Esophagus mucosa (tissue), 1 donor: ENCODE results near the gene RAD51B. TPM values are rescaled to one million over a fixed set of nuclear protein-coding genes. Genes with fewer than 3 reads are reported as not detected.
A peak's percentile ranks its signal among the peaks of the same experiment; 100 is the strongest.

Source experiments
- ATAC-seq: fragments of 200-7000 bp; cut with Tn5 transposase; one replicate; pipeline ENCODE4 v1.9.1; 2020
- total RNA-seq: library from RNA; stranded (reverse); gene quantifications from one replicate; pipeline ENCODE4 v1.2.4, GENCODE V29; 2023
- donor health status: DM: yes; HTN: yes; CAD: no.

Gene RAD51B
- total RNA-seq, 1 donor from 2014 or later: 12.2 TPM

DNA sequence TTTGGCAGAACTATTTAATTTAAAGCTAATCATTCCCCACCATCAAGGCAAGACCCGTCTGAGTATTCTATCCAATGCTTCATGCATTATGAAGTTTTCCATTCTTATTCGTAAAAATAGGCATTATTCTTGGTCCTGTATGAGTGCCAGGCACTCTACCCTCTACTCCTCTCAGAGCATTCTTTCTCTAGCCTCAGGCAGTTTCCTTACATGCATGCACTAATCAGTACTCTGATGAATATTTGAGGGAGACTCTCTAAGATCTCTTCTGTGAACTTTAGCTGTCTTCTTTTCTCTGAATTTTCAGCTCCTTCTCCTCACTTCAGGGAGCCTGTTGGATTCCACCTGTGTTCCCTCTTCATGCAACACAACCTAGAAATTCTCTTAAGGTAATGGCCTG, 334.7 kb downstream of the RAD51B start:
- ATAC-seq: no peak

DNA sequence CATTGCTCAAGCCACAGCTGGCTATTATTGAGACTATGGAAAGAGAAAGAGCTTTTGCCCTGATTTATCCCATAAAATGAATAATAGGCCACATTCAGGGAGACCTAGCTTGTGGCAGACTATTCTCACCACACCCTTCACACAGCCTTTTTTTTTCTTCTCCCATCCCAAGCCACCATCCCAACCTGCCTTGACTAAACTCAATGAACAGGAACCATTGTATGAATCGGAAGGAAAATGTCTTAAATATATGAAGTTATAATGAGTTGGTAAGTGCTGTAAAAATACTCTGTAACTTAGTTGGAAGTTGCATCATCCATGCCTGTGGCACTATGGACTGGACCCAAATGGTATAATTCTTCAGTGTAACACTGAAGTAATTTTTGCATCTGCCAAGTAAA, 338.4 kb downstream of the RAD51B start:
- peak; percentile 49 for ATAC-seq

DNA sequence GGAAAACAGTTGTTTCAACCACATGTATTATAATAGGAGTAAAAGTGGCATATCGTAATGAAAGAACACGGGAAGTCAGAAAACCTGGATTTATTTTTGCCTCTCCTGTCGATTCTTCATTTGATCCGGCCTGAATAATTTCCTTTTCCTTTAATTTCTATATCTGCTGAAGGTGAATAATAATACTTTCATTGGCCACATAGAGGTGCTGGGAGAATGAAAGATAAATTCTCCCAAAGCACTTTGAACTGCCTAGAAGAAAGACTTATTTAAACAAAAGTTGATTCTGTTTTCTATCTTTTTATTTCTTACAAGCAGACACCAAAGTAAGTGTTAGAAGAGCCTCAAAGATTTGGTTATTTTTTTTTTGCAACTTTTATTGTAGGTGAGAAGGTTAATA, 339.1 kb downstream of the RAD51B start:
- no peak for ATAC-seq

DNA sequence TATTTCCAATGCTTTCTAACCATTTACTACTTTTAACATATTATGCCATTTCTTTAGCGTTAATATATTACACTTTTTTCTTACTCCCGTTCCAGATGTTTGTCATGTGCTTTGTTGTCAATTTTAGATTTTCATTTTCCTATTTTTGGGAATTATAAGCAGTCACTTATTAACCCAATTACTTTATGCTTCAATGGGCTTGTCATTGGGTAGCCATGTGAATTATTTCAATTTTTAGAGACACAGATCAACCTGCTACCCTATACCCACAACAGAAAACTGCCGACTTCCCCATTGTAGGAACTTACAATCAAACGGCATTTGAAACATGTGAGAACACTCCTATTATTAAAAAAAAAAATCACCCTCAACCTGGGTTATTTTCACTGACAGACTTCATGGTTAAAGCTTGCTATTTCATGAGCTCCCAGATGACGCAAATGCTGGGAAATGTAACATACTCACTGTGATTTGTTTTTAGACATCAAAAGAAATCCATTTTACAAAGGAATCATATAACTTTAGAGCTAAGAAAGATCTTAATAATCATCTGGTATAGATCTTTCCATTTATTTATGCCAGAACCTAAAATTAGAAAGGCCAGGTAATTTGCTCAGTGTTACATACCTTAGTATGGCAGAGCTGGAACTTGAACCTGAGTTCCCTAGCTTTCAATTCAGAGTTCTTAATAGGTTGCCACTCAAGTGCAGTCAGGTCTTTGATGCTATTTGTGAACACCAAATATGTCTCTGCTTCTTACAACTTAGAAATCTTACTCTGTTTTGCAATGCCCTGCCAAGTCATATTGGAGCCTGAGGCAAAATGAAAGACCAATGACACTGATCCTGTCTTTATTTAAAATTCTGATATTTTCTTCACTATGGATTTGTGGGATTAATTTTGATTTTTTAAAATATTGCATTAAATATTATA, 340.4 kb downstream of the RAD51B start:
- ATAC-seq: peak; percentile 58

DNA sequence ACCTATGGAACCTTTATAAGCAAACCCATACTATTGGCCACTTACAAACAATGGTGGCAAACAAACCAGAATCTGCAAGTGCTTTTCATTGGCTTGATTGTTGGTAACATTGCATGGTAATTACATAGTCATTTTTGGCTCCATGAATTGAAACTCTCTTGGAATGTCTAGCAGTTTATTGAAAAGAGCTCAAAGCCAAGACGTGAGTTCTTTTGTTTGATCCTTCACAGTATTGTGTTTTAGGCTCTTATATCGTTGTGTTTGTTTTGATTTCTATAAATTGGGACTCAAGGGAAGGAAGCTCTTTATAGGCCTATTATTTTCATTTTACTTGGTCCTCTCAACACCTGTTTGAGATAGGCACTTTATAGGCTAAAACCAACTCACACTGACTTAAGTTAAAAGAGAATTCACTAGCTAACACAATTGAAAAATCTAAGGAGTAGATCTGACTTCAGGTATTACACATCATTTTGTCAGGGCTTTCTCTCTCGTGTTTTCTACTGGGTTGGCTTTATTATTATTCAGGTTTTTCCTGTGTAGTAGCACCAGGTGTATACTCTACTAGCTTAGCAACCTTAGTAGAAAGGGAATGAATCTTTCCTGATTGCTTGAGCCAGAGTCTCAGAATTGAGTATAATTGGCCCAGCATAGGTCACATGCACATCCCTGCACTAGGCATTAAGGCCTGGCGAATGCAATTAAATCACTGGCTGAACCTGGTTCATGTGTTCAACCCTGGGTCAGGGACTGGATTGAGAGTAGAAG, 341.4 kb downstream of the RAD51B start:
- ATAC-seq: peak; percentile 91

DNA sequence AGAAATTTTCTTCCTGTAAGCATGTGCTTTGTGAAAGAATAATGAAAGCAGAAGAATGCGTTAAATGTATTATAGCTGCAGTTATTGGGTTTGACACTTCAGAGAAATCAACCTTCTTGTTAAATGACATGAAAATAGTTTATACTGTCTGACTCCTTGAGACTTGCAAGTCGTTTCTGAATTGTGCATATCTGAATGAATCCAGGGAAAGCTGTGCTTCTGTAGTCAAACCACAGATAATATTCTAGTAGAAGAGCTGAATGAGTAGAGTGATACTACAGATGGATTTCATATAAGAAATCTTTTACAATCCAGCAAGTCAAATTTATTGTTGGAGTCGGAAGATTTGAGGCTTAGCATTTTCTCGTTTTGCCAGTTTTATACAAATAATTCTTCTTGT, 343.3 kb downstream of the RAD51B start:
- ATAC-seq: no peak

DNA sequence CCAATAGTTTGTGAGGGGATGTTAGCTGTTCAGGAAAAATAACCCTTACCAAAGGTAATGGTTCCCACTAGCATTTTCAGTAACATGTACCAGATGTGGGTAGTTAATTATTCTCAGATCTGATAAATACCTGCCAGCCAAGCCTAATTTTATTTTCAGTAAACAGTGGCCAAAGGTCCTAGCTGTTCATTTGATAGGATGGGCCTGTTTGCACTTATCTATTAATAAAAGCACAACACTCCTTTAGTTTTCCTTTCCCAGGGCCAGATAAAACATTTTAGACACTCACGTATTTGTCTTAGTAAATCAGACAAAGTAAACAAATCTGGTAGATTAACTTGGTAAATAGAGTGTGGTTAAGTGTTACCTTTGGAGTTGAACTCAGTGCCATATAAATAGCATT, 345.1 kb downstream of the RAD51B start:
- ATAC-seq: no peak

DNA sequence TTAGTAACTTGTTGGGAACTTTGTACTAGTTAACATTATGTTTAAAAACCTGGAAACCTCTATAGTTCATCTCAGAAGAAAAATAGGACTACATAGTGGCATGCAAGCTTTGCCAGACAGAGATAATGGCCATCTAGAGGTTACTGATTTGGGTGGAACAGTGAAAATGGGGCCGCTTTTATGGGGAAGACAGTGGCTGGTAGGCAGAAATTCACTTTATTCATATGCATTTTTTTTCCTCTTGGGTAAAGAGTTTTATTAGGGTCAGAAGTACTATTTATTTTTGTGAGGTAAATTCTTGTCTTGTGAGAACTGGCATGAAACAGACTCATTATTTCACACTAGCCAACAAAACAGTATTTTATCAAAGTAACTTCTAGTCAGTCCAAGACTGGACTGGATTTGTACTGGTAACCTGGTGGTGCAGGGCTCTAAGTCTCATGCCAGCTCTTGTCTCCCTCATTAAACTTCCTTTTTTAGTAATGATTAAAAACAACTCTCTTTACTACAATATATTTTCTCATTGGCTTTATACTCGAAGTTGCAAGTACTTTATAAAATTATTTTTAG, 345.8 kb downstream of the RAD51B start:
- no peak for ATAC-seq

DNA sequence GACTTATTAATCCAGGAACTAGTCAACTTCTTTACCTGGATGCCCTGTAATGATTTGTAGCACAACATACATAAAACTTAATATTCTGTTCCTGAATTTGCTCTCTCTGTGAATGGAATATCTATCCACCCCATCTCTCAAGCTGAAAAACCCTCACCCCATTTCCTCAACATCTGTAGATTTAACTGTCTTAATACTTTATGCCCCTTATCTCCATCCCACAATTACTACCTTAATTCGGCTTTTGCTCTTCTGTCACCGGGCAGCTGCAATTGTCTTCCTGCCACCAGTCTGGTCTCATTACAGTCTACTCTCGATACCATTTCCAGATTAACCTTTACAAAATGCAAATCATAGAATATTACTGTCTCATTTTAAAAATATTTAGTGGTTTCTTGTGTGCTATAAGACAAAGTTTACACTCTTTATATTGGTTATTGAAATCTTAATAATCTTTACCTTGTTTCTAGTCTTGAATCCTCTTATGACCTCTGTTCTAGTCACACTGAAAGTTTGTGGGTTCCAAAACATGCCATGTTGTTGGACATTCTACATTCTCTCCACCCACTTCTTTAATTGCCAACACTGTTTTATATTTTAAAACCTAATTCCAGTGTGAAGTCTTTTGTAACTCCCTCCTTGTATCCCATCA, 347.3 kb downstream of the RAD51B start:
- no peak for ATAC-seq

DNA sequence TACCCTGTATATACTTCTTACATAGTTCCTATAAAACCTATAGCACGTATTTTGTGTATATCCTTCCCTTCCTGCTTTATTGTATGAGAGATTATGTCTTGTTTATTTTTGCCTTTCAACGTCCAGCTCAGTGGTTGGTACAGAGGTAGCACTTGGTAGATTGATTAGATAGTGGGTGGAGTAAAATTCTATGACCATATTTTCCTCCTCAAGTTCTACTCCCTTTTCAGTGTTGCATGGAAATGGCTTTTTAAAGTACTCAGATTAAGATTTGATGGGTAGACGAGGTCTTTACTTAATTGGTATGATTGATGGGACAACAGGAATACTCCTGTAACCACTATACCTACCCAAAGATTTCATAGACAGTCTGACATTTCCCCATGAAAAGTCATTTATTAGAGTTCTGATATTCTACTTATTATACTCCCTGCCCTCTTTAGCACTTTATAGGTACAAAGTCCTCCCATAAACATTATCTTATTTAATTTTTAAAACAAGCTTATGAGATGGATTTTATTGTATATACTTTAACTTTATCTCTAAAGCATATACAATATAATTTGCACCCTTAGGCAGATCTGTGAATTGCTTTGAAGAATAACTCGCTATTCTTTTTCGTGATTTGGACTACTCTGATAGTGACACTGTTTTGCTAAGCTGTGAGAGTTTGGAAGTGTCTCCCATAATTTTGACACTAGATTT, 348.0 kb downstream of the RAD51B start:
- no peak for ATAC-seq

DNA sequence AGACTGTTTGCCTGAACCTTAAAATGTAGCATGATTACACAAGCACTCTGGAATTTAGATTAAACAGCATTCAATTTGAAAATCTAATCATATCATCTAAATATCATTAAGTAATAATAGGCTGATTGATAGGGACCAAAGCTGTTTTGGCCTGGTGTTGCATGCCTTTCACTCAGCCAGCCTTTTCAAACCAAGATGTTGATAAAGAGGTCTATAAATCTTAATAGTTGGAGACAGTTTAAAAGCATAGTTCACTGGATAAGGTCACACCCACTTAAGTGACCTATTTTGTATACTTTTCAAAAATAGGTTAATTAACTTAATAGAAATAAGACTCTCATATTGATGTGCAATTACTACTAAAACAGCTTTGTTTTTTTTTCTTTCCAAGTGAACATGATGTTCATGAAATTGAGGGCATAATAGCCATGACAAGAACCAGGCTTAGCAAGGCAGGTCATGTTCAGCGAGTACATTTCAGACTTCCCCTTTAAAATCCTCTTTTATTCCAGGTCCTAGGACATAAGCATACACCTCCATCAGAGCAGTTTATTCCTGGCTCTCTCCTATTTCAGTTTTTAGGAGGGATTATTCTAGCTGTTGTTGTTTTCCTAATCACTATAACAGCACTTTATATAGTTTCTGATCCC, 349.0 kb downstream of the RAD51B start:
- no peak for ATAC-seq

DNA sequence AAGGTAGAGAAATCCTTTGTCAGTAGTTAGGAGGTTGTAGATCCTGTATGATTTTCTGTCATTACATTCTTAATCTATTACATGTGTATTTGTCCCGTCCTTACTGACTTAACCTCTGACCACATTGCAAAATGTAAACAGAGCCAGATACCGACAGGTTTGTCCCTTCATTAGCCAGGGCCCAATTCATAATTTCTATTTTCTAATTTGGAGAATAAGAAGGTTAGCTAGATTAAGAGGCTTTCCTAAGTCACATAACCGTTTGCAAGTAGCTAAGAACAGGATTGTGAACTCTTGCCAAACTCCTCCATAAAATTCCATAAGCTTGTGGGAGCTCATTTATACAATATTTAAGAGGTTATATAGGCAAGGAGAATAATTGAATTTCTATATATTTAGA, 352.6 kb downstream of the RAD51B start:
- peak; percentile 41 for ATAC-seq

DNA sequence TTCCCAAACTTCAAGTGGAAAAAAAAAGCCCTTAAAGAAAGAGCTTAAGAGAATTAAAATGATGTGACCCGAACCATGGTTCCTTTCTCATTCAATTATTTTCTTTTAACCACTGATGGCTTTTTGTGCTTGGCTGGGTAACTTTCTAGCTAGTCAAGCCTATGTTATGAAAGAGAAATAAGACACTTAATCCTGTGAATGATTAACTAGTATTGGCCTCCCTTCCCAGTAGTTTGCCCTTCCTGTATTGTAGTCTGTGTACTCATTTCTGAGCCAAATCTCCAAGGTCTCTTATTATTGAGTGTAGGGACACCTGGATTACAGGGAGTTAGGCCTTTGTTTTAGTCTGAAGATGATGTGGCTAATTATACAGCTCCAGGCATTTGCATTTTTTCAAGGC, 353.0 kb downstream of the RAD51B start:
- peak; percentile 82 for ATAC-seq

DNA sequence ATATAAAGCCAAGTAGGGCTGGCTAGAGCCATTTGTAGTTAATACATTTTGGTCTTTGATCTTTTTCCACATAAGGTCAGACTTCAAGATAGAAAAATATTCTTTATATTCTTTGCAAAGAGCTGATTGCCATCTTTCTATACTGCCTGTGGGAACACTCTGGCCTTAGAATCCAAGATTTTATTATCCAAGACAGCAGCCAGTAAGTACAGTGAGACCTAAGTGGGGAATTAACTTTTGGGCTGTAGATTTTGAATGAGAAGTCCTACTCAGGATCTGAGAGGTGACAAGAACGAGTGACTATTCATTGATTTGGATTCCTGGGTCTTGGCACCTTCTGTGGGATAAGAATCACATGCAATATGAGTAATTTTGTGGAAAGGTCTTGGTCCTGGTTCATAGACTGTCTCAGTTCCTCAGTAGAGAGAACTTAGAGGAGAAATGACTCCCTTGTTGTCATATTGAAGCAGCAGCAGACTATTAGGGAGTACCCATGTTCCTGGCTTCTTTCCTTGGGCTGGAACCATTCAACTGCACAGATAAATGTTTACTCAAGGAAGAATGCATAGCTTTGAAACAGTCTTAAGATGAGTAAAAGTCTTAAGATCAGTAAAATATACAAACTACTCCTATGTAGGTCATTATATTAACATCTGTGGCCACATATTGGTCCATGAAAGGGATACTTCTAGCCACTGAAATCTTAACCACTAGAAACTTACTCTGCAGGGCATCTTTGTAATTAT, 353.8 kb downstream of the RAD51B start:
- ATAC-seq: peak; percentile 15

DNA sequence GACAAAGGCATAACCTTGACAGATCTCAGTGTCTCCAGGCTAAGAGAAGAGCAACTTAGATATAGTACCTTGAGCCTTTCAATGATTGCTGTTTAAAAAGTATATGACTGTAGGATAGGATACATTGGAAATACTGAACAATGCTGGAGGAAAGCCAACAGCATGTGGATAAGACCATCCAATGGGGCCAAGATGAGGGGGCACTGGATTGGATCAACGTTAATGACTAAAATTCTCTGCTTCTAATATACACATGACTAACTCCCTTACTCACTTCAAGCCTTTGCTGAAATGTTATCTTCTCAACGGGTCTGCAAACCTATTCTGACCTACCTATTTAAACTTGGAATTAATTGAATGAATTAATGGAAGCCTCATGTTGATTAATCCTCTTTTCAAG, 354.9 kb downstream of the RAD51B start:
- ATAC-seq: no peak

DNA sequence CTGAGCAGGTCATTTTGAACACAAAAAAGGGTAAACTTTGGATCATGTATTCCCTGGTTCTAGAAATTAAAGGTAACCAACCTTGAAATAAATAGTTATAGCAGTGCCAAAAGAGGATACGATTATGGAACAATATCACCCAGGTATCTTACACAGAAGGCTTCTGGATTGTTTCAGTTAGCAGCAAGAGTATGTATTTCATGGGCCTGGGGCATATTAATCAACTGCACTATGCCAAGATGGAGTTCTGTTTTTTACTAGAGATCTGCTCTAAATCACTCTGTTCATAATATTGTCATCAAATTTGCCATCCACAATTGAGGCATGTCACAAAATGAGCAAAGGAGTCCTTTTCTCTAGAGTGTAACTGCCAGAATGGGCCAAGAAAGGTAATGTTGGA, 357.1 kb downstream of the RAD51B start:
- ATAC-seq: no peak

DNA sequence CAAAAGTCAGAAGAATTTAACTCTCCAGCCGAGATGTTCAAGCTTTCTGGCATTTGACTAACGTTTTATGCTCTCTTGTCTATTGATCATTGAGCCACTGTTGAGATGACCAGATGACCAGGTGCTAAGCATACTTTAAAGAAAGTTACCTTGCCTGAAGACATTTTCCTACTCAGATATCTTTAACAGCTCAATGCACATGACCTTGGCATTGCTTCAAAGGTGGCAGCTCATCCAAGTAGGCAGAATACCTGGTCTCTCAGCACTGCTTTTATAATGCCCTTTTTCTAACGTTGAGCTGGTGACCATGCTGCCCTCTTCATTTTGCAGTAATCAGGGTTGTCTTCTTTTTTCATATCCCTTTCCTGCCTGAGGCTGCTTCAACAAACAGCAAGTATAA, 358.1 kb downstream of the RAD51B start:
- no peak for ATAC-seq

DNA sequence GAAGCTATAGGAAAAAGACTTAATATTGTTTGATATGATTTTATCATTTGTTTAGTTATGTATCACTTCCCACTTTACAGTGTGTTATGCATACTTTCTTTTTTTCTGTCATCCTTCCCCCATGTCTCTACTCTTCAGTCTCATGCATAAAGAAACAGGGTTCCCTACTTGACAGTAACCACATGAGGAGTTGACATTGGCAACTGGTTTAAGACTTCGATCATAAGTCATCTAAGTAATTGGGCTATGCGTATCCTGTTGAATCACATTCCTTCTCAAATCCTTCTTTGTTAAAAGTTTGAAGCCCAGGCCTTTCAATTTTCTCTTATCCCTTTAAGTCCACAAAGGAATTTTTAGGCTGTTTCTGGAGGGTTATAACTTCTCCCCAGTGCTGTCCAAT, 358.7 kb downstream of the RAD51B start:
- ATAC-seq: peak; percentile 38

DNA sequence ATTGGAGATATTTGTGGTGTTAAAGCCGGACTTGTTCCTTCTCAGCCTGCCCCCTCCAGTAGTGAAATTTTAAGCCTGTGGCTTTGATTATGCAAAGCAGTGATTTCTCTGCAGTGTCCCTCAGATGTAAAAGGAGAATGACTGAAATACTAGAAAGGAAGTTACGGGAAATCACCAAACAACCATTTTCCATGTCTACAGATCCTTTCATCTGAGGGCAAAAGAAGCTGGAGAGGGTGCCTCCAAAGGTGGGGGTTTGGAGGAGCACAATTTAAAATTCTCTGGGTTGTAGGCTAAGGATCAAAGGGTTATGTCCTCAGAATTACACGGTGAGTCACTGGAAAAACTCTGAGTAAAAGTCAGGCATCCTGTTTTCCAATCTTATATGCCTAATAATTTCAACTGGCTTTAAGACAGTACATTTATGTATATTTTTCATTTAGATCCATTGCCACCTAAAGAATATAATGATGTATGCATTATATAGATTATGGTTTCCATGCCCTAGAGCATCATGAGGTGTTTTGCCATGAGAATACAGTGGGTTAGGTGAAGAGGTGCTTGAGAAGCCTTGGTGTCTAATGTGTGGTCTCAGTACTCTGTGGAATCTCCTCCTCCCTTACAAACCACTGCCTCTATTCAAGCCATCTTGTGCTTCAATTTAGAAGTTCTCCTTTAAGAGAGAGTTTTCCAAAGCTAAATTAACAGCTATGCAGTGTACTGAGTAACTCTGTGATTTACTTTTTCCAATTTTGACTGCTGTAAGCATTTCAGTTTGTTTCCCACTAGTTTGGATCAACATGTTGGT, 362.1 kb downstream of the RAD51B start:
- ATAC-seq: peak; percentile 42

DNA sequence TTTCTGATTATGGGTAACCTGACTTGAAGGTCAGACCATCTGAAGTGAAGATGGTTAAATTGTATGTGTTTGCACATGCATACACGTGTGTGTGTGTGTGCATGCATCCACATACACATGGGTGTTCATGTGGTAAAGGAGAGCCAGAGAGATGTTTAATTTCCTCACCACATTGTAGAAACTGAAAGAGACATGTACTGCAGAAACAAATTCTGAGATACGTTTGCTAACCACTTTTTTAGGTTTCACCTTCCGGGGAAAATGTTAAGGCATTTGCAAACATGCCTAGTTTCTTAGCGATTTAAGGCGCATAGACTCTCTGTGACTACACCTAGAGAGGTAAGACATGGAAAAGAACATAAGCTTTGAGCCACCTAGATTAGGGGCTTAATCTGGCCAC, 362.9 kb downstream of the RAD51B start:
- no peak for ATAC-seq
